NCI-H2196 treated with DMSO at 0.1 percent for 48 hours (cell line): ENCODE results near the gene MR1.
"Not testable (repeated sequence)": the region's sequence is repeated elsewhere in the genome, so short reads cannot be mapped to it uniquely, and the experiment has no call there.

Experiments used
- DNase-seq: peaks from one replicate; lab custom pipeline; 2025; ENCODE audit not compliant: unreplicated experiment; lab: John Stamatoyannopoulos, UW

The MR1 gene

GRCh38 chr1:181028615-181029014 lies 5.2 kb upstream of the MR1 start:
- DNase-seq = no peak

GRCh38 chr1:181032535-181032934 lies 1.2 kb upstream of the MR1 start:
- DNase-seq = no peak

GRCh38 chr1:181033128-181033798 lies 520 bp upstream of the MR1 start:
- DNase-seq = no peak

GRCh38 chr1:181035210-181035609 lies 1.4 kb downstream of the MR1 start:
- DNase-seq = not testable (repeated sequence)

- DNase-seq = no peak
Observed at GRCh38 chr1:181036107-181036836, 2.5 kb downstream of the MR1 start.

- no peak for DNase-seq
Observed at GRCh38 chr1:181037386-181037785, 3.6 kb downstream of the MR1 start.

GRCh38 chr1:181038399-181038873 lies 4.7 kb downstream of the MR1 start:
- peak; percentile 25 for DNase-seq

GRCh38 chr1:181040284-181040865 lies 6.6 kb downstream of the MR1 start:
- DNase-seq = no peak

- DNase-seq = peak; percentile 18
Observed at GRCh38 chr1:181043025-181043888, 9.5 kb downstream of the MR1 start.

- peak; percentile 10 for DNase-seq
Observed at GRCh38 chr1:181044449-181044966, 10.7 kb downstream of the MR1 start.

GRCh38 chr1:181045946-181046345 lies 12.2 kb downstream of the MR1 start:
- not testable (repeated sequence) for DNase-seq

- DNase-seq = no peak
Observed at GRCh38 chr1:181049378-181049777, 15.6 kb downstream of the MR1 start.

GRCh38 chr1:181050922-181051321 lies 17.1 kb downstream of the MR1 start:
- no peak for DNase-seq

GRCh38 chr1:181056560-181056959 lies 22.8 kb downstream of the MR1 start:
- no peak for DNase-seq

- peak; percentile 17 for DNase-seq
Observed at GRCh38 chr1:181057079-181057478, 23.3 kb downstream of the MR1 start.

GRCh38 chr1:181059435-181059834 lies 25.7 kb downstream of the MR1 start:
- no peak for DNase-seq

GRCh38 chr1:181060066-181060465 lies 26.3 kb downstream of the MR1 start:
- no peak for DNase-seq

GRCh38 chr1:181060947-181061346 lies 27.2 kb downstream of the MR1 start:
- DNase-seq = not testable (repeated sequence)

- DNase-seq = no peak
Observed at GRCh38 chr1:181061487-181061886, 27.7 kb downstream of the MR1 start.

GRCh38 chr1:181061891-181062835 lies 28.4 kb downstream of the MR1 start:
- DNase-seq = no peak
